ENCODE measurements around the gene STK32B.

The STK32B gene

GRCh38 chr4:5471206-5471605, 419.9 kb downstream of the STK32B start:
- DNase-seq (ENCODE audit: low spot score), result no peak

DNA sequence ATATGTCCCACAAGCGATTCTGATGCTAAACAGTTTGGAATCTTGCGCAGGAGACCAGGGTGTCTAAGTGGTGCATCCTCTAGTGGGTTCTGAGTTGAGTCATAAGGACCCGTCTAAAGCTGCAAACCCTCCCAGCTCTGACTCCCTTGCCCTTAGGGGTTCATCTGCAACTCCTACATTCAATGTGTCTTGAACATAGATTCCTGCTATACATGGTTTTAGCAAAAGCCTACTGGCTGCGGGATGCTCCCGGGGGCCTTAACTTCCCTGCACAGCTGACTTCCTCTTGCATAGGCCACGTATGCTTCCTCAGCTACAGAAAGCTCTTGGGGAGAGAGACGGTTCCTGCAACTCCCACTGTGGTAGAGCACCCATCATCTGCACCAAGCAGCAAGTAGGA, 420.4 kb downstream of the STK32B start:
- no peak for DNase-seq (ENCODE audit: low spot score)

DNA sequence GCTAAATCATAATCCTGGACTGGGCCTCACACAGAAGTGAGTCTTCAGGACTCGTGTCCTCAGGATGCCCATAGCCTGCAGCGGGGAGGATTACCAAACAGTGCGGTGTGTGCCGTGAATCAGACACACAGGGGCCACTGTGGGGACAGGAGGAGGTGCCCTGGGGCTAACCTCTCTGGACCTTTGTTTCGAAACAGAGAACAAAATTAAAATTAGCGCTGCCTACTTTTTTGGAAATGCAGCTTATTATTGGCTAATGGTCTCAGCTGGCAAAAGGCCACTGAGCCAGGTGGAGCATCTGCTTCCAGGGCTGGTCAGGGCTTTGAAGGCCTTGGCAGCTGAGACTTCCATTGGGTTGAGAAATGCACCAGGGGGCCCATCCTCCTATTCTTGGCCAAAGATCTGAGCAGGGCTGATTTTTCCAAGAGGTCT, 420.9 kb downstream of the STK32B start:
- no peak for DNase-seq (ENCODE audit: low spot score)

DNA sequence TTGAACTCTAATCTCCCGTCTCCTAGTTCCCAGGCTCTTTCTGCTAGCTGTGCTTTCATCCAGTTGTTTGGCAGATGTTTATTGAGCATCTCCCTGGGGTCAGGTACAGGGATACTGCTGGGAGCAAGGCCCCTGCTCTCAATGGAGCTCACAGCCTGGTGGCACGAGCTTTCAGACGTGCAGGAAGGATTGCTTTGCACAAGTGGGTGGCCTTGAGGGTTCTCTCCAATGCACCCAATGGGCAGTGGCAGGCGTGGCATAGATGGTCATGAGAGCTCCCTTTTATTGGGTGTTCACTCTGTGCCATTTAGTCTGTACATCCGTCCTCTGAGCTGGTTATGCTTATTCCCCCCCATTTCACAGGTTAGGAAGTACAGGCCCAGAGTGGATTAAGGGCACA, 421.8 kb downstream of the STK32B start:
- DNase-seq (ENCODE audit: low spot score), result no peak

GRCh38 chr4:5474756-5475155, 423.5 kb downstream of the STK32B start:
- DNase-seq (ENCODE audit: low spot score), result no peak

- DNase-seq (ENCODE audit: low spot score), result no peak
These were observed 426.3 kb downstream of the STK32B start for GRCh38 chr4:5477613-5478012.

DNA sequence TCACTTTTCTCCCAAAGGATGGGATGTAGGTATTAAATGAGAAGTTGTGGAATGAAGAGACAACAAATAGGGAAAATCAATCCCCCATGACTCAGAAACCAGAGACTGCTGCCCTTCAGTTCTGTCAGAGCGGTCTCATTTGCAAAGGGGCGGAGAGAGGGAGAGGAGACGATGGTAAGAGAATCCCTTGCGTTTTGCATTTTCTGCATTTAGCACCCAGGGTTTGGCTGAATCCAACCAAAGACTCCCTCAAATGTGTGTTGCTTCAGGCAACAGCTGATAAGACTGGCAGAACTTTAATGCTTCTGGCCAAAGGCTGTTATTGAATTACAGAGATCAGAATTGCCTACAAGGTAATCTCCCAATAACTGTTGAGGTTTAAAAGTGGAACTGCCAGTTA, 426.9 kb downstream of the STK32B start:
- no peak for DNase-seq (ENCODE audit: low spot score)

- no peak for DNase-seq (ENCODE audit: low spot score)
These were observed 427.4 kb downstream of the STK32B start for GRCh38 chr4:5478697-5479096.

- DNase-seq (ENCODE audit: low spot score), result no peak
These were observed 428.3 kb downstream of the STK32B start for GRCh38 chr4:5479518-5480060.

DNA sequence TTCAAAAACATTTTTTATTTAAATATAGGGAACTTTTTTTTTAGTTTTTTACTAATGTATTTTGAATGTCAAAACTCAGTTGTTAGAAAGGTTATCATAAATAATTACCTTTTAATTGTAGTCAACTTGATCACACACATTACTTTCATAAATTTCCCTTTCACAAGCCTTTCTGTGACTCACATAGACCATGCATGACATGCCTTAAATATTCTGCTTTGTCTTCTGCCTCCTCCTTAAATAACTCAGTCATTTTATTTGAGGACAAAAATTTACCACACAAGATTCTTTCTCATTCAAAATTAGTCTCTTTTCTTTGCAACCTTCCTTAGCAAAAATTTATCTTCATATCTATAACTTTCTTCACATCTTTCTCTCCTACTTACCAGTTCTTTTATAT, 437.1 kb downstream of the STK32B start:
- DNase-seq (ENCODE audit: low spot score), result no peak

DNA sequence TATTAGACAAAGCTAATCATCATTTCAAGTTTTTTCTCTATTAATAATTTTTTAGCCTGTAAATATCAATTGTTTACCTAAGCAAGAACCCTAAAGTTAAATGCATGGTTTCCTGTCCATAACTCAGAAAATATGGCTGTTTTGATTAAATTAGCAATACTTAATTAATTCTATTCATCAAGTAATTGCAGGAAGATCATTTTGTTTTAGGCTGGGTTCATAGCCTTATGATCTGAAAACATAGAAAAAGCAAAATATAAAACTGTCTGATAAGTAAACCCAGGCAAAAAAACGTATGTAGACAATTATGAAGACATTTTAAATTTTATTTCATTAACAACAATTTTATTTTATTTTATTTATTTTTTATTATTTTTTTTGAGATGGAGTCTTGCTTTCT, 438.0 kb downstream of the STK32B start:
- DNase-seq (ENCODE audit: low spot score), result no peak

DNA sequence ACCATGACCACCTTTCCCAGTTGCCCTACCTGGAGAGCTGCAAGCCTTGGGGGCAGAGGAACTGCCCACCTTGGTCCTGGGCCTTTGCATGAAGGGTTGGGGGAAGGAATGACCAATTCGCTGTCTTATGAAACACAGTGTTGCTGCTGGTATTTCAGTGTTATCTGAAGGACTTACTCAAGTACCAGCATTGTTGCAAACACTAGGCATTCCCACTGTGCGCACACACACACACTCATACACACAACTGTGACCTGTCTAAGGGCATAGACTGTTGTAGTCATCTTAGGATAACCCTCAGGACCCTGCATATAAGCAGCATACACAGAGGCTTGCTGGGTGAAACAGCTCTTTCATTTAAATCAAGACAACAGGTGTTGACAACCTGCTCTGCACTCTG, 446.2 kb downstream of the STK32B start:
- no peak for DNase-seq (ENCODE audit: low spot score)

- DNase-seq (ENCODE audit: low spot score), result peak; percentile 54
These were observed 448.9 kb downstream of the STK32B start for GRCh38 chr4:5500165-5500564.

- DNase-seq (ENCODE audit: low spot score), result no peak
These were observed 452.2 kb downstream of the STK32B start for GRCh38 chr4:5503336-5503936.

- DNase-seq (ENCODE audit: low spot score), result no peak
These were observed 453.2 kb downstream of the STK32B start for GRCh38 chr4:5504486-5504885.

DNA sequence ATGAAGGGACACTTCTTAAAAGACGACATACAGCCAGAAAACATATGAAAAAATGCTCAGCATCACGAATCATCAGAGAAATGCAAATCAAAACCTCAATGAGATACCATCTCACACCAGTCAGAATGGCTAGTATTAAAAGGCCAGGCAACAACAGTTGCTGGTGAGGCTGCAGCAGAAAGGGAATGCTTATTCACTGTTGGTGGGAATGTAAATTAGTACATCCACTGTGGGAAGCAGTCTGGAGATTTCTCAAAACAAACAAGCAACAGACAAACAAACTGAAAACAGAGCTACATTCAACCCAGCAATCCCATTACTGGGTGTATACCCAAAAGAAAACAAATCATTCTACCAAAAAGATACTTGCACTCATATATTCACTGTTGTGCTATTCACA, 459.2 kb downstream of the STK32B start:
- DNase-seq (ENCODE audit: low spot score), result no peak

DNA sequence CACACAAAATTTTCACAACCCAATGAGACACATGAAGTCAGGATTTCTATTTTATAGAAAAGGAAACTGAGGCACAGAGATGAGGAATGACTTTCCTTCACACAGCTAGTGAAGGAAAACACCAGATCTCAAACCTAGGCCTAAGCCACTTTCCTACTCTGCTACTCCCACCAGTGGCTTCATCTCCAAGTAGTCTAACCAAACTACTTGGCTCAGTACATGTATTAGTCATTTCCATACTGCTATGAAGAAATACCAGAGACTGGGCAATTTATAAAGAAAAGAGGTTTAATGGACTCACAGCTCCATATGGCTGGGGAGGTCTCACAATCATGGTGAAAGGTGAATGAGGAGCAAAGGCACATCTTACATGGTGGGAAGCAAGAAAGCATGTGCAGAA, 460.5 kb downstream of the STK32B start:
- peak; percentile 61 for DNase-seq (ENCODE audit: low spot score)

DNA sequence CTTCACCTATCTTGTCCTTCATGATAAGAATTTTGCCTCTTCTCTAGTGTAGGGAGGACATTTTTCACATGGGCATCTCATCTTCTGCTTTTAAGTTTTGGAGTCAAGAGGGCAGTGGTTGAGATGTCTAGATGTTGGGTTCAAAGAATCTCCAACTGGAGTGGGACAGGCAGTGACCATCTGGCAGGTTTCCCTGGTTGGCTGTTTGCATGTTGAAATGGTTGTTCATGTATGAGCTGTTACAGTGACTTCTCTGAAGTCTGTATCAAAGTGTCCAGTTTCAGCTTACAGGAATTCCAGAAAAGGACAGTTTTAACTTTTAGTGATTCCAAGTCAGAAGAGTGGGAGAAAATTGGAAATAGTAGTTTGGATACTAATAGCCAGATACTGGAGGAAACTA, 464.4 kb downstream of the STK32B start:
- DNase-seq (ENCODE audit: low spot score), result no peak

- no peak for DNase-seq (ENCODE audit: low spot score)
These were observed 466.1 kb downstream of the STK32B start for GRCh38 chr4:5517372-5517771.

GRCh38 chr4:5524446-5525299, 473.4 kb downstream of the STK32B start:
- peak; percentile 48 for DNase-seq (ENCODE audit: low spot score)

DNA sequence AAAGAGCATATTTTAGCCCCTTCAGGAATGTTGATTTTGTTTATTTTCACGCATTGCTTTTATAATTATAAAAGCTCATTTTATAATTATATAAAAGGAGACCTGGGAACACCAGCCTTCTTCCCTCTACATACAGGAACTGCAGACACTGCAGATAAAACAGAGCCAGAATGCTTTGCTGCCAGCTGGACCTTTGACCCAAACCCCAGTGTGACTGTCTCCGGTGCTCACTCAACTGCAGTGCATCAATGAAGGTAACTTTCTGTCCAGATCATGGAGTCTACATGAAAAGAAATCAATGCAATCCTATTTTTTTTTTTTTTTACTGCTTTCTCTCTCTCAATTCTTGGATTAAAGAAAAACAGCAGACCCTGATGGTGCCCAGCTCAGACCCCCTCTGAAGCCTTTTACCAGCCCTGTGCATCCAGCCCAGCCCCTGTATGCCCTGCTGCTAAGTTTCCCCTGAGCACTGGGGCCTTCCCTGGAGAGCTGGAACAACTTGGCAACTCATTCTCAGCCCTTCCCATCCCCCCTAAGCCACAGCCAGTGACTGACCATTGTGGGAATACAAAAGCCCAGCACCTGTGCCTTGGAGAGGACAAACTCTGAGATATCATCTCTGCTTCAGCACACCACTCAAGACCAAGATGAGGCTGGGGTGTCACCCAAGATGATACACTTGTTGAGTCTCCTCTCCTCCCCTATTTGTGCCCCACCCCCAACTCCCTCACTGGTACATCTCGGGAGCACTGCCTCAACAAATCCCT, 475.0 kb downstream of the STK32B start:
- DNase-seq (ENCODE audit: low spot score), result no peak

DNA sequence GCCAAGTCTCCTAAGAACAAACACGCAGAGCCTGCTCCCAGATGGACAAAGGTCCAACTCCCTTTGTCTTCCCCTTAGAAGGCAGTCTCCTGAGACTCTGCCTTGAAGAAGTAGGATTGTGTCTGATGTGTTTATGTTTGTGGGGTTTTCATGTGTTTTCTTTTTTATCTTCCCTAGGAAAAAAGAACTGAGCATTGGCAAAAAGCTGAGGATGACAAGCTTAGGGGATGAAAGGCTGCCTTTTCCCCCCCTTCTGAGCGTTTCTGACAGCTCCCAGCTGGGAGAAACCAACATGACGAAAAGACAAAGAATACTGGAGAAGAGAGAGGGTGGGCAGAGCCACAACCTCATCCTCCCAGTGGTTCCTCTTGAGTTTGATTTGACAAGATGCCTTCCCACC, 475.9 kb downstream of the STK32B start:
- no peak for DNase-seq (ENCODE audit: low spot score)

- DNase-seq (ENCODE audit: low spot score), result no peak
These were observed 476.8 kb downstream of the STK32B start for GRCh38 chr4:5528031-5528436.
